Lung microvascular endothelial cell (primary cell): ENCODE results near the gene SCGB1C1. TPM values are rescaled to one million over a fixed set of nuclear protein-coding genes. Genes with fewer than 3 reads are reported as not detected.

Experiments
- DNase-seq, 2 donors: peaks; one replicate each; pipeline versions ENCODE4 v3.0.0 to v3.0.0-alpha.2; 2010; ENCODE audit warnings: low read depth in 2 of 2
- total RNA-seq: library from RNA; depleted of rRNA; stranded (reverse); fragments of >200 nt; gene quantifications from 2 replicates; pipeline ENCODE4 v1.2.1, GENCODE V29; 2014

SCGB1C1 gene
- total RNA-seq, 1 donor from 2014 or later: not detected

DNA sequence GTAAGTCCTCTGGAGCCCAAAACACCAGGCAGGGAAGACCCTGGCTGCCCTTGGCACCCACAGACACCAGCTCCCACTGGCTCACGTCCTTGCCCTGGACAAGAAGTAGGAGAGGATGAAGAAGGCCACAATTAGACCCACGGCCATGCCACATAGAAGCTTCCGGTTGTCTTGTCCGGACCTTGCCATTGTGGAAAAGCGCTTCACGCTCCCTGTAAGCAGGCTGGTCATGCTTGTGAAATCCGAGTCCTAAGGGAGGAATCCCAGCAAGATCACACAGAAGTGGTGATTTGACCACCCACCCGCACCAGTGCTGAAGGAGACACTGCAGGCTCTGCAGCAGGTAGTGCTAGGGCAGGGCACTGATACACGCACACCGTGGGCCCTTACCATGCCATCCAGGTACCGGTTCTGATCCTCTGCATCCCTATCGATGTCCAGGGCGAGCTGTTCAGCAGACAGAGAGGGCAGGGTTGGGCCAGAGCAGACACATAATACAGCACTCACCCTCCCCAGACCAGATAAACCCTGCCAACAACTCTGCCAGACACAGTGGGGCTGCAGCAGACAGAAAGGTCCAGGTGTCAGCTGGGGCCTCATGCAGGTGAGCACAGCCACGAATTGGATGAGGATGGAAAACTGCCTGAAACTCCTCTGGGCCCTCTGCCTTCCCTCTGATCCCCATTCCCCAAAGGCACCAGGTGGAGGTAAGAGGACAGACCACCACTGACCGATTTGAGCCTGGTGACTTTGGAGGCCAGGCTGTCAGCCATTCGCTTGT is 12.5 kb downstream of the SCGB1C1 start:
- DNase-seq: no peak

DNA sequence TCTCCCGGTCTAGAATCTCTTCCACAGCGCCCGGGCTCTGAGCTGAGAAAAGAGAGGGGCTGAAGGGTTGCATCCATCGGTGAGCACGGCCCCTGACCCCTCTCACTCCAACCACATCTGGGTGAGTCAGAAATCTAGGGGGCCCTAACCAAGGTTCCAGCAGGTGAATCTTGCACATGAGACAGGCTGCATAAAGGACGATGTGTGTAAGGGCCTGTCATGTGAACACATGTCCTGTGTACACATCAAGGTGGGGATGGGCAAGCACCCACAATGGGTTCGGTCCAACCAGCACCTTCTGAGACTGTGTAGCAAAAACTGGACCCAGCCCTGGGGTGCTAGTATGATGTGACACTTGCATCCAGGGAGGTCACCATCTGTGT is 13.1 kb downstream of the SCGB1C1 start:
- peak in 1 of 2 donors; percentile 2 for DNase-seq

DNA sequence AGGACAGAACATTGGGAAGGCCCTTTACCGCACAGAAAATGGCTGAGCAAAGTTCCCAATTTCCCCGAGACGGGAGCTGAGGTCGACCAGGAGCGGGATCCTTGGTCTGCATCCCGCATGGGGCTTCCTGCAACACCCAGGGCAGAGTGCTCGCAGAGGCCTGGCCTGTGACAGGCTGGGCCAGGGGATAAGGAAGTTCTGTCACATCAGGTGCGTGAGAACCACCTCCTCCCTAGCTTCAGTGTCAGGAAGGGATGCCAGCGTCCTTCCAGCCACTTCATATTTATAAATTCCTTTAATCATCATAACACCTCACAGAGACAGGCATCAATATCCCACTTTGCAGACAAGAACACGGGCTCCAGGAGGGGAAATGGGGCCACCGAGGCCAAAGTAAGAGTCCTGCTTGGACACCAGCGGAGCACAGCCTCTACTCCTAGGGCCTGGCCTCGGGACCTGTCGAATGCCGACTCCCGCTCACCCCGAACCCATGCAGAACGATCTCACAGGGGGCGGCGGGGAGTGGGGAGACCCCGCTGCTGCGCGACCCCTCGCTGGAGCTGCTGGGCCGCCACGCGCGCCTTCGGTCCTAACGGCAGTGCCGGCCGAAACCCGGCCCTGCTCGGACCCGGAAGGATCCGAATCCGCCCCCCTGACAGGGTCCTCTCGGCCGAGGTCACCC is 13.8 kb downstream of the SCGB1C1 start:
- peak; percentile 41 to 51 for DNase-seq

DNA sequence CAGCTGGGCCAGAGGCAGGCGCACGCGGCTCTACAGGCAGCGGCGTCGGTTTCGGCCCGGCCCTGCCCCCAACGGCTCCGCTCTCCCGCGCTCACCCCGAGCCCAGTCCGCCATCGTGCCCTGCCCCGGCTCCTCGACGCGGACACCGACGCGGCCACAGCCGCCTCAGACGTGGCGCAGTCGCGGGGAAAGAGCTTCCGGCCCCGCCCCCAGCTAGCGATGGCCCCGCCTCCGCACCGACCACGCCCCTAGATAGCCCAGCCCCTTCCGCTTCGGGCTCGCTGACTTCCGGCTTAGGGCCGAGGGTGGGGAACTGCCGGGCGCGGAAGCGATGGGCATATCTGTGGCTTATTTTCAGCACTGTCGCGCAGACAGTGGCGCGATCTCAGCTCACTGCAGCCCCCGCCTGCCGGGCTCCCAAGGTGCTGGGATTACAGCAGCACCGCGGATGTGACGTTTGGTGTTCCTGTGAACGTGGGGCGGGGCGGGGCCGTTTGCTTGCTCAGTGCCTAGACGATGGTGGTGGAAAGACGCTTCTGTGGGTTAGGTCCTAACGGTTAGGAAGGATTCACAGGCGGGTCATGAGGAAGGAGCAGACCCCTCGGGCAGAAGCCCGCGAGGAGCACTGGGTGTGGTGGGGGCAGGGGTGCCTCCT is 14.5 kb downstream of the SCGB1C1 start, which contains the start of the genes BET1L and RIC8A:
Gene BET1L (minus strand): TSS at position 192 of the 655 bp plus-strand sequence. CDS start 78 bp downstream, at position 114.
Gene RIC8A (plus strand): TSS at position 501 of the 655 bp plus-strand sequence. CDS start 1,147 bp downstream, outside the sequence.
- DNase-seq: peak; percentile 98 to 99

DNA sequence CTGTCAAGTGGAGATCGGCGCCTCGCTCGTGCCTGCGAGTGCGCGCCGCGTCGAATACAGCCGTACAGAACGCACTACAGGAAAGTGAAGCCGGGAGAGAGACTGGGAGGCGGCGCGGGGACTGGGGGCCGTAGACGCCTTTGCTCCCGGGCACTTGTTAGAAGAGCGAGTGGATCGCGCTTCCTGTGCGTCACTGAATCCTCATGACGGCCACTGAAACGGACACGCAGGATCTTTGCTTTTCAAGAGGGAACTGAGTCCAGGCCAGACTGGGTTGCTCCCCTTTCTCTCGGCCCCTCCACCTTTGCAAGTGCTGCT is 14.9 kb downstream of the SCGB1C1 start:
- DNase-seq: peak; percentile 83 to 87

DNA sequence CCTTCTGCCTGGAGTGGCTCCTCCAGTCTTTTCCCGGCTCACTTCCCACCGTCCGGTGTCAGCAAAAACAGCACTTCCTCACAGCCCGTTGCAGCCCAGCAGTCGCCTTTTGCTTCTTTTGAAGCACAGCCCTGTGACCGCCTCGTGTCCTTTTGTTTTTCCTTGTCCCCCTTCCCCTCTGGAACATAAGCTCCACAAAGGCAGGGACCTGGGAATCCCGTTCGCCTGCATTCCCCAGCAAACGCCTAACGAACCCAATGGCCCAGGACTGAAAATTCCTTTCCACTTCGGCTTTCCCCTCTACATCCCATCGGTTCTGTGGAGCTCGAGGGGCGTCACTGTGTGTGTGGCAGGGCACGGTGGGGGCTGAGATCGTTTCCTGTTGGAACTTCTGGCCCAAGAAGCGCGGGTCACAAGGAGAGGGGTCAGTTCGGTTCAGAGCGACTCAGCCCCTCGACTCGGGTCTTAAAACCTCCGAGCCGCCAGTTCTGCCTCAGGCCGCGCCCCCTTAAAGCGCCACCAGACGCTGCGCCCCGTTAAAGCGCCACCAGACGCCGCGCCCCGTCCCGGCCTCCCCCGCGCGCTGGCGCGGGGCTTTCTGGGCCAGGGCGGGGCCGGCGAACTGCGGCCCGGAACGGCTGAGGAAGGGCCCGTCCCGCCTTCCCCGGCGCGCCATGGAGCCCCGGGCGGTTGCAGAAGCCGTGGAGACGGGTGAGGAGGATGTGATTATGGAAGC is 15.5 kb downstream of the SCGB1C1 start:
- peak; percentile 78 to 83 for DNase-seq

DNA sequence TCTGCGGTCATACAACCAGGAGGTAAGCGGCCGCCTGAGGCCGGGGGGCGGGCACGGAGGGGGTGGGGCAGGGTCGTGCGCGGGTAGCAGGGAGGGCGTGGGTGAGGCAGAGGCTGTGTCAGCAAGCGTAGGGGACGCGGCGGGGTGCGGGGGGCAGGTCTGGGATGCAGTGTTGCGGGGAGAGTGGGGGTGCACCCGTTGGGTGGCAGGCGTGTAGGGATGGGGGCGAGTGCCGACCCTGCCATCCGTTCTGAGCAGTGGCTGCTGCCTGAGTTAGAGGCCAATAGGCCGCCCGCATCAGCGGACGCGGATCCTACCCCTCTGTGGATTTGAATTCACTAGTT is 16.0 kb downstream of the SCGB1C1 start:
- peak in 1 of 2 donors; percentile 15 for DNase-seq

DNA sequence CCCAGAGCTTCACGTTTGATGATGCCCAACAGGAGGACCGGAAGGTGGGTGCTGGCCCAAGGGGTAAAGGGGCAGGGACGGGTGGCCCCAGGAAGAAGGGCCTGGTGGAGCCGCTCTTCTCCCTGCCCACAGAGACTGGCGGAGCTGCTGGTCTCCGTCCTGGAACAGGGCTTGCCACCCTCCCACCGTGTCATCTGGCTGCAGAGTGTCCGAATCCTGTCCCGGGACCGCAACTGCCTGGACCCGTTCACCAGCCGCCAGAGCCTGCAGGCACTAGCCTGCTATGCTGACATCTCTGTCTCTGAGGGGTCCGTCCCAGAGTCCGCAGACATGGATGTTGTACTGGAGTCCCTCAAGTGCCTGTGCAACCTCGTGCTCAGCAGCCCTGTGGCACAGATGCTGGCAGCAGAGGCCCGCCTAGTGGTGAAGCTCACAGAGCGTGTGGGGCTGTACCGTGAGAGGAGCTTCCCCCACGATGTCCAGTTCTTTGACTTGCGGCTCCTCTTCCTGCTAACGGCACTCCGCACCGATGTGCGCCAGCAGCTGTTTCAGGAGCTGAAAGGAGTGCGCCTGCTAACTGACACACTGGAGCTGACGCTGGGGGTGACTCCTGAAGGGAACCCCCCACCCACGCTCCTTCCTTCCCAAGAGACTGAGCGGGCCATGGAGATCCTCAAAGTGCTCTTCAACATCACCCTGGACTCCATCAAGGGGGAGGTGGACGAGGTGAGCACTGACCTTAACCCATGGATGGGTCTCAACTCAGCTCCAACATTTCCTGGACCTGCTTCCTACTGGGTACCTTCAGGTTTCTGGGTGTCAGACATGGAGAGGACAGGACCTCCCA is 16.6 kb downstream of the SCGB1C1 start:
- peak; percentile 28 to 31 for DNase-seq

DNA sequence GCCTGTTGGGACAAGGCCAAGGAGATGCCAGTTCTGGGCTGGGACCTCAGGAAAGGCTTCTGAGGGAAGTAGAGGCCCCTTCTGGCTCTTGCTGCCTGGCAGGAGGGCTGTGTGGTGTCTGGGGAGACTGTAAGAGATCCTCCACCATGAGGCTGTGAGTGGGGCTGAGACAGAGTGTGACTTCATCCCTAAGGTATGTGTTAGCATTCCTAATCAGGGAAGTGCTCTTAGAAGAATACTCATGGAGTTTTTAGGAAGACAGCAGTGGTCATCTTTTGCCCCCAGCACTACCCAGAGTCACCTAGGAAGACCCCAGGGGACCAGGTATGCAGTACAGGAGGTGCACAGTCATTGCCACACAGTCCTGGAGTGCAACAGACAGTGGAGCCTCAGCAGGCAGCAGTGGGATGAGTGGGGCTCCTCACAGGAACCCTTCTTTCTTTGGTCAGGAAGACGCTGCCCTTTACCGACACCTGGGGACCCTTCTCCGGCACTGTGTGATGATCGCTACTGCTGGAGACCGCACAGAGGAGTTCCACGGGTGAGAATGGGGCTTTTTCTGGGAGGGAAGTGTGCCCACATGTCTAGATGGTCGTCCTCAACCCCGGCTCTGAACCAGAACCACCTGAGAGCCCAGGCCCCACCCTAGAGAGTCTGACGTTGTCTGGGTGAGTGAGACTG is 17.4 kb downstream of the SCGB1C1 start:
- DNase-seq: peak in 1 of 2 donors; percentile 64

DNA sequence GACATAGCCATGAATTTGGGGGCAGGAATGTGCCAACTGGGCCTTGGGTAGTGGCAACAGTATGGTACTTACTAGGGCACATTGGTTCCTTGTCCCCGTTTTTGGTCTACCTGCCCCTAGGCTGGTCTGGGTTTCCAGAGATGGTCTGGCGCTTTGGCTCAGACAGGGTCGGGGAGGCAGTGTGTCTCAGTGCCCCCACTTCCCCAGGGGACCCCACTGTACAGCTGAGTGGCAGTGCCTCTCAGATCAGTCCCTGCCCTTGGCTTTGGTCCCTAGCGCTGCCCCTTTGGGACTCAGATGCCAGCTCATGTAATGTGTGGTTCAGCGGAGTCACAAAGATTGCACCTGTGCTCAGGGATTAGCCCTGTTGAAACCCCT is 17.9 kb downstream of the SCGB1C1 start:
- DNase-seq: no peak

DNA sequence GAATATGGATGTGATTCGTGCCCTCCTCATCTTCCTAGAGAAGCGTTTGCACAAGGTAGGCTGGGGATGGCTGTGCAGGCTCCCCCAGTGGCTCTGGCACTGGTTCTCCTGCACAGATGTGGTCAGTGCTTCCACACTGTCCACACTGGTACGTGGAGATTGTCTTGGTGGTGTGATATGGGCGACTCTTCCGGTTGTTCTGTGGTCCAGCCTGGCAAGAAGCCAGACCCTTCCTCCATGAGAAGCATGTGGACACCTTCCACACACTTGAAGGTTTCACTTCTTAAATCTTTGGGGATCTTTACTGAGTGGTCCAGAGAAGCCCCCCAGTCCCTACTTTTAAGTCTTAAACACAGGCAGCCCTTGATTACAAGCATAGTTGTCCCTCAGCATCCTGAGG is 18.4 kb downstream of the SCGB1C1 start:
- no peak for DNase-seq

DNA sequence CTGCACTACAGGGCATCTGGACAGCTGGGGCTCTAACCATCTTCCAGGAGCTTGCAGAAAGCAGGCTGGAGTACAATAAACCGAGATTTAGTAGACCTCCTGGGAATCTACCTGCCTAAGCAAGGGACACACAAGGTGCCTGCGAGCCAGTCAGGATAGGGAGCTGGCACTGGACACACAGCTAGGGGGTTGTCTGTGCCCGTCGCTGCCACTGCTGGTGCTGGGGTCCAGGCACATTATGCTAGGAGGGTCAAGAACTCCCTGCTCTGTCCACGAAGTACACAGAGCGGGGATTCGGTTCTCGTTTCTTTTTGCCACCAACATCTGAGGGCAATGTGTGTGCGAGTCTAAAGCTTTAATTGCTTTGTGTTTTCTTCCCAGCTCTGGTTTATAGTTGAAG is 18.9 kb downstream of the SCGB1C1 start:
- no peak for DNase-seq

DNA sequence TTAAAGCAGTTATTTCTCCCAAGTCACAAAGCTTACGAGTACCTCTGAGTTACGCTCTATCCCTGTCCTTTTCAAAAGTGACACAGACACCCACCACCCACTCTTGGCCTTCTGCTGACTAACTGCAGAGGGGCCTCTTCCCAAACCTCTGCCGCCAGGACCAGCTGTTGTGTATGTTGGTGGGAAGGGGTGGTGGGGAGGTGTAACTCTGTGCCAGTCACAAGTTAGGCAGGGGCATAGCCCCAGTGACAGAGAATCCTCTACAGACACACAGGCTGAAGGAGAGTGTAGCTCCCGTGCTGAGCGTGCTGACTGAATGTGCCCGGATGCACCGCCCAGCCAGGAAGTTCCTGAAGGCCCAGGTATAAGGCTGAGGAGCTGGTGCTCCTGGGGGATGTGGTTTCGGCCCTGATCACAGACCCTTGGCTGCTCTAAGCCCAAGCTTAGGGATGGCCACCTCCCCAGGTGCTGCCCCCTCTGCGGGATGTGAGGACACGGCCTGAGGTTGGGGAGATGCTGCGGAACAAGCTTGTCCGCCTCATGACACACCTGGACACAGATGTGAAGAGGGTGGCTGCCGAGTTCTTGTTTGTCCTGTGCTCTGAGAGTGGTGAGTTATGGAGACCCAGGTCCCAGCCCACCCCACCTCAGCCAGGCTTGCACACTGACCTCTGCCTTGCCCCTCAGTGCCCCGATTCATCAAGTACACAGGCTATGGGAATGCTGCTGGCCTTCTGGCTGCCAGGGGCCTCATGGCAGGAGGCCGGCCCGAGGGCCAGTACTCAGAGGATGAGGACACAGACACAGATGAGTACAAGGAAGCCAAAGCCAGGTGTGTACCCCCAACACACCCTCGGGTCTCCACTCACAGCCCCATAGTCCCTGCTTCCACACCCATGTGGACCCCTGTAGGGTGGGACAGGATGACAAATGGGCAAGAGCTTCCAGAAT is 19.5 kb downstream of the SCGB1C1 start:
- no peak for DNase-seq

DNA sequence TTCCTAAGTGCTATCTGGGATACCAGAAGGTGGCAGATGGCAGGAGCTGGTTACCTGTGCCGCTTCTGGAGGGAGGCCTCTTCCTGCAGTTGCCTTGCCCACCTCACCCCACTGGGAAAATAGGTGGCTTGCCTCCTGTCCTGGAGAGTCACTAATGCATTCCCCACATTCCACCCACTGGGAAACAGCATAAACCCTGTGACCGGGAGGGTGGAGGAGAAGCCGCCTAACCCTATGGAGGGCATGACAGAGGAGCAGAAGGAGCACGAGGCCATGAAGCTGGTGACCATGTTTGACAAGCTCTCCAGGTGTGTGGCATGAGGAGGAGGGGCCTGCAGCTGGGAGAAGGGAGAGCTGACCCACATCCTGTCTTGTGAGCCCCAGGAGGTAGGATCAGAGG is 20.2 kb downstream of the SCGB1C1 start:
- DNase-seq: no peak

DNA sequence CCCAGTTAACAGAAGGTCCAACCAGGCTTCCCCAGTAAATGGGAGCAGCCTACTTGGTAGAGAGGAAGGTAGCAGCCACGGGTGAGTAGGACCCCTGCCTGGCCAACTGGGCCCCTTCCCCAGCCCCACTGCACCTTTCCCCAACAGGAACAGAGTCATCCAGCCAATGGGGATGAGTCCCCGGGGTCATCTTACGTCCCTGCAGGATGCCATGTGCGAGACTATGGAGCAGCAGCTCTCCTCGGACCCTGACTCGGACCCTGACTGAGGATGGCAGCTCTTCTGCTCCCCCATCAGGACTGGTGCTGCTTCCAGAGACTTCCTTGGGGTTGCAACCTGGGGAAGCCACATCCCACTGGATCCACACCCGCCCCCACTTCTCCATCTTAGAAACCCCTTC is 21.2 kb downstream of the SCGB1C1 start:
- no peak for DNase-seq

DNA sequence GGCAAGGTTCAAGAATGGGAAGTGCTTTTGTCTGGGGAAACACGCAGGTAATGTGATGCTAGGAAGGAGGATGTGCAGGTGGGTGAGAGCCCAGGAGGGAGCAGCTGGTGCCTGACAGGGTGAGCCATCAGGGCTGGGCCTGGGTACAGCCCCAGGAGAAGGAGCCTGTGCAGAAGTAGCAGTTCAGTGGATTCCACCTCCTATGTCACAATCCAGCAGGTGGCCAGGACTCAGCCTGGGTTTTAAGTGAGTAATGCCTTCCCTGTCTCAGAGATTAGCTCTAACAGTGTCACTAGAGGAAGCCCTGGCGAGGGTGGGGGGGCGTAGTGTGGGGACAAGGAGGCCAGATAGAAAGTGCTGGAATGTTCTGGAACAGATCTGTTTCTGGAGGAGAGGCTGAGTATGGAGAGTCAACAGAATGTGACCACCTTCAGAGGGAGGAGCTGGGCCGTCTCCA is 22.7 kb downstream of the SCGB1C1 start:
- no peak for DNase-seq

DNA sequence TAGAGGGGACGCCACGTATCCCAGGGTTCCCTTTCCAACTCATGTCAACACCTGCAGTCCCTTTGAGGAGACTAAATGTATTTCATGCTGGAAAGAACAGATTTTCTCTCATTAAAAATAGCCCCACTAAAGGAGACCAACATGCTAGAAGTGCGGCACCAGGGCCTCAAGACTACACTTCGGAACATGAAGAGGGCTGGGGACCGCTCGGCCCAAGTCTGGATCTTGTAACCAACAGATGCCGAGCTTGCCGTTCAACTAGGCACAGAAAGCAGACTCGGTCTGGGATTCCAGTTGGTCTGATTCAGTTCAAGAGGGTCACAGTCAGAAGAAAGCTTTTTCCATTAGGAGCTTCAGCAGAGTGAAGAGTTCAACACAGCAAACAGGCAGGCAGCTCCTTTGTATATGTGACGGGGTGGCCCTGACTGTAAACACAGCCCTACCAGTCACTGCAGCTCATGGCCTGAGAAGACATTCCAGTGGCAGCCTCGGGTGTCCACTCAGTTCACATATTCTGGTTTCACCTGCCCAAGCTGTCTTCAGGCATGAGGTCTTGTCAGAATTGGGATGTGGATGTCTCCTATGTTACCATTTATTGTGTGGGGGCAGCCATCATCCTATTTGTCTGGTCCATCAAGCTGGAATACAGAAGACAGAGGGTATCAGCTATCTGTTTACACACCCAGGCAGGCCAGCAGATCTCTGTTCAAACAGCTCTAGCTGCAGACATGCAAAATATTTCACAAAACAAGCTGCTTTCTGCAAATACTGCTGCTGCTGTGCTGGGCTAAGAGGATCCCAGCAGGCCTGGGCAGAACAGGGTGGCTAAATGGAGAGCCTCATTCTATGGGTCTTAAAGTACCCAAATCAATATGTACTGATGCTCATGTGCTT is 23.4 kb downstream of the SCGB1C1 start:
- DNase-seq: no peak

DNA sequence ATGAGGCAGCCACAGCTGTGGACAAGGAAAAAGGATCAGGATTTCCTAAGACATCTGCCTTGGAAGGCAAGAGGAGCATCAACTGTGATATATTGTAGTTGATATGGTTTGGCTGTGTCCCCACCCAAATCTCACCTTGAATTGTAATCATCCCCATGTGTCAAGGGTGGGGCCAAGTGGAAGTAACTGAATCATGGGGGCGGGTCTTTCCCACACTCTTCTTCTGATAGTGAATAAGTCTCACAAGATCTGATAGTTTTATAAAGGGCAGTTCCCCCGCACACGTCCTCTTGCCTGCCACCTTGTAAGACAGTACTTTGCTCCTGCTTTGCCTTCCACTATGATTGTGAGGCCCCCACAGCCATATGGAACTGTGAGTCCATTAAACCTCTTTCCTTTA is 24.8 kb downstream of the SCGB1C1 start:
- no peak for DNase-seq
